Pericardium fibroblast (primary cell): ENCODE measurements around the gene JUND. TPM values are rescaled to one million over a fixed set of nuclear protein-coding genes. Genes with fewer than 3 reads are reported as not detected.

Experiments
- total RNA-seq: library from RNA; depleted of rRNA; stranded (reverse); fragments of >200 nt; gene quantifications from 2 replicates; pipeline ENCODE4 v1.2.3, GENCODE V29; 2015

JUND gene
- total RNA-seq = 364 and 374 TPM in 2 replicates

GRCh38 chr19:18281082-18282020 is at the start of gene JUND:
Gene JUND (minus strand): TSS chr19:18281622. CDS start chr19:18281484, 138 bp downstream.

GRCh38 chr19:18322759-18323460 is 41.5 kb upstream of the JUND start, which contains the start of gene LSM4:
Gene LSM4 (minus strand): TSS chr19:18323076. CDS start chr19:18323020, 56 bp downstream.

GRCh38 chr19:18274219-18274780 is 7.1 kb downstream of the JUND start, which contains the start of gene IQCN:
Gene IQCN (minus strand): TSS chr19:18274452. CDS start chr19:18269478, 4,974 bp downstream.

Other genes starting within 250 kb of the JUND start
- not detected in 2 replicates for gene IL12RB1, start 194.7 kb downstream of the JUND start, total RNA-seq
- gene MAST3, start 183.8 kb downstream of the JUND start, total RNA-seq = 4.3 and 7.1 TPM in 2 replicates
- 48.8 and 49.8 TPM in 2 replicates for gene PIK3R2, start 128.5 kb downstream of the JUND start, total RNA-seq
- 3.5 TPM in 1 of 2 replicates, not detected in the other for gene IFI30, start 107.8 kb downstream of the JUND start, total RNA-seq
- gene MPV17L2, start 88.4 kb downstream of the JUND start, total RNA-seq = 36.8 and 55.7 TPM in 2 replicates
- 2.0 and 2.2 TPM in 2 replicates for gene RAB3A, start 77.6 kb downstream of the JUND start, total RNA-seq
- 6.2 TPM in 1 of 2 replicates, not detected in the other for gene PDE4C, start 55.2 kb downstream of the JUND start, total RNA-seq
- 0.47 and 1.8 TPM in 2 replicates for gene IQCN, start 7.2 kb downstream of the JUND start, total RNA-seq
- gene LSM4, start 41.5 kb upstream of the JUND start, total RNA-seq = 150 and 182 TPM in 2 replicates
- gene PGPEP1, start 59.0 kb upstream of the JUND start, total RNA-seq = 6.1 and 32.4 TPM in 2 replicates
- 28.9 and 61.3 TPM in 2 replicates for gene GDF15, start 104.5 kb upstream of the JUND start, total RNA-seq
- 0.12 TPM in 1 of 2 replicates, not detected in the other for gene LRRC25, start 116.0 kb upstream of the JUND start, total RNA-seq
- gene SSBP4, start 137.8 kb upstream of the JUND start, total RNA-seq = 159 and 208 TPM in 2 replicates
- 27.2 and 49.5 TPM in 2 replicates for gene ISYNA1, start 156.5 kb upstream of the JUND start, total RNA-seq
- 9.5 and 11.8 TPM in 2 replicates for gene ELL, start 240.4 kb upstream of the JUND start, total RNA-seq